ENCODE data around the gene RASSF4. TPM values are rescaled to one million over a fixed set of nuclear protein-coding genes. Genes with fewer than 3 reads are reported as not detected.

RASSF4 gene
- total and polyA plus RNA-seq, 2 donors from 2014 or later = 76.4 to 83.1 TPM

DNA sequence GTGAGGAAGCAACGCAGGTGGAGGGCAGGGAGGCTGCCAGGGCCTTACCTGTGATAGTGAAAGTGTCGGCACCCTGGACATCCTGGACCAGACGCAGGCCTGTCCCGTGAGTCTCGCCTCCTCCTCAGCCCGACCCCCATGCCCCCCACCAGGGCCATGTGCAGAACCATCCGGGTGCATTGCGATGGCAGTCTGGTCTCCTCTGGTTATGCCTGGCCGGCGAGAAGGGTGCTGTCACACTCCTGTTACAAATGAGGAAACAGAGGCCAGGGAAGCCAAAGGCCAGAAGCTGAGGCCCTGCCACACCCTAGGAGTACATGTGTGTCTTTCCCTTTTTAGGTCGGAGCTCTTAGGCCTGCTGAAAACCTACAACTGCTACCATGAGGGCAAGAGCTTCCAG lies 11.8 kb downstream of the RASSF4 start:
- H3K27me3 ChIP-seq (ENCODE audit: control insufficient read depth, insufficient read depth, low read length) = no peaks in the 10 kb centered on the region
- TF ChIP-seq, protein P1, sequence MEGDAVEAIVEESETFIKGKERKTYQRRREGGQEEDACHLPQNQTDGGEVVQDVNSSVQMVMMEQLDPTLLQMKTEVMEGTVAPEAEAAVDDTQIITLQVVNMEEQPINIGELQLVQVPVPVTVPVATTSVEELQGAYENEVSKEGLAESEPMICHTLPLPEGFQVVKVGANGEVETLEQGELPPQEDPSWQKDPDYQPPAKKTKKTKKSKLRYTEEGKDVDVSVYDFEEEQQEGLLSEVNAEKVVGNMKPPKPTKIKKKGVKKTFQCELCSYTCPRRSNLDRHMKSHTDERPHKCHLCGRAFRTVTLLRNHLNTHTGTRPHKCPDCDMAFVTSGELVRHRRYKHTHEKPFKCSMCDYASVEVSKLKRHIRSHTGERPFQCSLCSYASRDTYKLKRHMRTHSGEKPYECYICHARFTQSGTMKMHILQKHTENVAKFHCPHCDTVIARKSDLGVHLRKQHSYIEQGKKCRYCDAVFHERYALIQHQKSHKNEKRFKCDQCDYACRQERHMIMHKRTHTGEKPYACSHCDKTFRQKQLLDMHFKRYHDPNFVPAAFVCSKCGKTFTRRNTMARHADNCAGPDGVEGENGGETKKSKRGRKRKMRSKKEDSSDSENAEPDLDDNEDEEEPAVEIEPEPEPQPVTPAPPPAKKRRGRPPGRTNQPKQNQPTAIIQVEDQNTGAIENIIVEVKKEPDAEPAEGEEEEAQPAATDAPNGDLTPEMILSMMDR (IDR thresholded peaks at IDR 0.05; ENCODE audit: borderline replicate concordance, extremely low read depth, insufficient read depth) = no peak
- no peak overlapping the region for H3K9ac ChIP-seq (ENCODE audit: low read length in 3 of 3)
- DNase-seq (no peak), FAIRE-seq (no peak)
- H3K4me3 ChIP-seq (ENCODE audit: low read length in 3 of 3) = no peak overlapping the region
- peaks cover 0 to 47% (median 34%) of the 10 kb centered on the region in 3 donors for H3K4me1 ChIP-seq (ENCODE audit: control insufficient read depth in 2 of 3, insufficient read depth in 2 of 3, low read depth in 1 of 3, low read length in 3 of 3)
- no peak overlapping the region for H3K27ac ChIP-seq (ENCODE audit: low read depth in 2 of 2, low read length in 2 of 2)
- peaks cover 0 to 31% (median 25%) of the 10 kb centered on the region in 3 donors for H3K36me3 ChIP-seq (ENCODE audit: control insufficient read depth in 2 of 3, insufficient read depth in 3 of 3, low read length in 3 of 3)
- intact Hi-C loops (cut with DNase I) = no loop called here
- no peaks in the 10 kb centered on the region for H3K9me3 ChIP-seq (ENCODE audit: control insufficient read depth in 2 of 3, insufficient read depth in 1 of 3, low read length in 3 of 3)

DNA sequence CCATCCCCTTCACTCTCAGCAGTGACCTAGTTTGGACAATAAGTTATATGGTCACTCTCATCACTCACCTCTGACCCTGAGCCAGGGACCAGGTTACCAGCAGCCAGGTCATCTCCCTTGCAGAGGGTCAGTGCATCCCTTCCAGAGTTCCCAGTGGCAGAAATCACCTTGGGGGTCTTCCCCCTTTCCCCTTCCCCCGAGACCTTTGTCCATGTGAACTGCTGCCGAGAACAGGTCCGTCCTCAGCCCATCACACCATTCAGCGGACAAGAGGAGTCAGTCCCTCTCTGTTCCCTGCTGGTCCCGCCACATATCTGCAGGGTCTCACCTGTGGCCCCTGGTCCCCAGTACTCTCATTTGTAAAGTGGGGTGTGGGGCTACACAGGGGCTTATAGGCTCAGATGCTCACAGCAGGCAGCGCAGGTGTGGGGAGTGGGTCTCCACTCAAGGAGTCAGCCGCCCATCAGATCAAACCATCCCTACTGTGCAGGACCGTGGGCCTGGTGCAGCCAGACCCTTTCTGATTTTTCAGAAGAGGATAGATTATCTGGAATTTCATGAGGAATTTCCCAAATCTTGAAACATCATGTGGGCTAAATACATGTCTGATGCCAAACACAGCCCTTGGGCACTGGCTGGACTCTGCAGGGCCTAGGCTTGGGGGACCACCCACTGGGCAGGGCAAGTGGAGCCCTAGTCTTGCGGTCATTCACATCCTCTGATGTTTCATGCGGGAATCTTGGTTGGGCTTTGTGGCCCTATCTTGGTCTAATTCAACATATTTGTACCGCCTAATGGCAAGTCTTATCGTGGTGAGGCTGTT lies 12.5 kb downstream of the RASSF4 start:
- DNase-seq (no peak), FAIRE-seq (no peak)
- H3K27ac ChIP-seq (ENCODE audit: low read depth in 2 of 2, low read length in 2 of 2) = peak overlapping the region in 1 of 2 donors; percentile 7

DNA sequence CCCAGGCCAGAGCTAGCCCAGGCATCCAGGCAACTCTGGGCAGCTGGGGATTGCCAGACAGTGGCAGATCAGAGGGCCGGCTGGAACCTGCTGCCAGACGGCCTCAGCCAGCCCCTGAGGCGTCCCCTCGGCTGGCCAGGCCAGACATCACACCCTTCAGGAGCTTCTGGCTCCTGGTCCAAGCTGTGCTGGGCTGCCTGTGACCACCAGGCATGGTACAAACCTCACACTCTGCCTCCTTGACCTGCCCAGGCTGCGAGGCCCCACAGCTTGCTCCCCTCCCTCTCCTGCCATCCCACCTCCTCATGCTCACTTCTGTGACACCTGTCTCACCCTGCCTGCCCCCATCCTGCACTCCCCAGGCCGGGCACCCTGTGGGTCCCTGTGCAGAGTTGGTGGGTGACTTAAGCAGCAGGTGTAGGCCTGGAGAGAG lies 13.3 kb downstream of the RASSF4 start:
- FAIRE-seq (no peak), DNase-seq (no peak)
- Histone ChIP-seq H3K4me3 (ENCODE audit: low read length in 3 of 3) (no peak overlapping the region), H3K36me3 (ENCODE audit: control insufficient read depth in 2 of 3, insufficient read depth in 3 of 3, low read length in 3 of 3) (peaks cover 0 to 43% (median 25%) of the 10 kb centered on the region in 3 donors), H3K4me1 (ENCODE audit: control insufficient read depth in 2 of 3, insufficient read depth in 2 of 3, low read depth in 1 of 3, low read length in 3 of 3) (peaks cover 0 to 47% (median 29%) of the 10 kb centered on the region in 3 donors), H3K9ac (ENCODE audit: low read length in 3 of 3) (no peak overlapping the region), H3K27ac (ENCODE audit: low read depth in 2 of 2, low read length in 2 of 2) (peak overlapping the region in 1 of 2 donors; percentile 33), H3K9me3 (ENCODE audit: control insufficient read depth in 2 of 3, insufficient read depth in 1 of 3, low read length in 3 of 3) (no peaks in the 10 kb centered on the region), H3K27me3 (ENCODE audit: control insufficient read depth, insufficient read depth, low read length) (no peaks in the 10 kb centered on the region)
- intact Hi-C loops (cut with DNase I) = no loop called here
- TF ChIP-seq, protein P1 (IDR thresholded peaks at IDR 0.05; ENCODE audit: borderline replicate concordance, extremely low read depth, insufficient read depth) = no peak

More for the DNA sequence above, 12.5 kb downstream of the RASSF4 start:
- H3K27me3 ChIP-seq (ENCODE audit: control insufficient read depth, insufficient read depth, low read length) = no peaks in the 10 kb centered on the region
- H3K36me3 ChIP-seq (ENCODE audit: control insufficient read depth in 2 of 3, insufficient read depth in 3 of 3, low read length in 3 of 3) = peaks cover 0 to 38% (median 25%) of the 10 kb centered on the region in 3 donors
- TF ChIP-seq, protein P1 (IDR thresholded peaks at IDR 0.05; ENCODE audit: borderline replicate concordance, extremely low read depth, insufficient read depth) = no peak
- H3K4me3 ChIP-seq (ENCODE audit: low read length in 3 of 3) = no peak overlapping the region
- H3K9ac ChIP-seq (ENCODE audit: low read length in 3 of 3) = no peak overlapping the region
- intact Hi-C loops (cut with DNase I) = no loop called here
- no peaks in the 10 kb centered on the region for H3K9me3 ChIP-seq (ENCODE audit: control insufficient read depth in 2 of 3, insufficient read depth in 1 of 3, low read length in 3 of 3)
- peaks cover 0 to 50% (median 36%) of the 10 kb centered on the region in 3 donors for H3K4me1 ChIP-seq (ENCODE audit: control insufficient read depth in 2 of 3, insufficient read depth in 2 of 3, low read depth in 1 of 3, low read length in 3 of 3)

Data from kidney (tissue), 14 donors.